Measurements from ENCODE around the gene RIN3. TPM values are rescaled to one million over a fixed set of nuclear protein-coding genes. Genes with fewer than 3 reads are reported as not detected.

The RIN3 gene
- total and polyA plus RNA-seq, 10 of the 15 experiments (the other 5 are each of a cell fraction or from before 2014, with no cell fraction given), result 0.91 to 23.3 (median 6.3) TPM

DNA sequence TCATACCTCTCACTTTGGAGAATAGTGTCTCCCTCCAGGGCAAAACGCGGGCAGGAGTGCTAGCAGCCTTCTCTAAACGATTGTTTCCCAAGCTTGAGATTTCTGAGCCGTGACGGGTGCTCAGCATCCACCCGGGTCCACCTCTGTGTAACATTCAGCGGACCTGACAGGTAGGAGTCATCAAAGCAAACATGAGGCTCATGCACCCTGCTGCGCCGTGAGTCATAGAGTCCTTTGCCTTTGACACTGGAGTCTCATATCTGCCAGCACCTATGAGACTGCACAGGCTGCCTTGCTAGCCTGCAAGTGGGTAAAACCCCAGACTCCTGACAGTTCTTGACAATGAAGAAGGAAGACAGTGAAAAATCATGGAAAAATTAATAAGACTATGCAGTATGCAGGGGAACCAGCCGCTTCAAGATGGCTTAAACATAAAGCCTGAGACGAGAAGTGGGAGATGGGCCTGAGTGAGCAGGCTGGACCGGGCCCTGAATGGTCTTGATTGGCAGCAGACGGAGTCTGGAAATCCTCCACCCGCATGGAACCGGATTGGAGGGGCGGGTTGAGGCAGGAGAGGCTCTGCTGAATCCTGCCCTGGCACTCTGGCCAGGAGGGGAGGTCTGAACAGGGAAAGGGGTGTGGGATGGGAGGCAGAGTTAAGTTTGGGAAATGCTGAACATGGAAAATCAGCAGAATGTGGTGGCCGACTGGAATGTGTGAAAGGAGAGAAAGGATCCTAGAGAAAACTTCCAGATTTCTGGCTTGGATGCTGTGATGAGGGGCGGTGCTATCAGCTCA, 180.6 kb downstream of the RIN3 start (continued):
- TF ChIP-seq, protein P1, sequence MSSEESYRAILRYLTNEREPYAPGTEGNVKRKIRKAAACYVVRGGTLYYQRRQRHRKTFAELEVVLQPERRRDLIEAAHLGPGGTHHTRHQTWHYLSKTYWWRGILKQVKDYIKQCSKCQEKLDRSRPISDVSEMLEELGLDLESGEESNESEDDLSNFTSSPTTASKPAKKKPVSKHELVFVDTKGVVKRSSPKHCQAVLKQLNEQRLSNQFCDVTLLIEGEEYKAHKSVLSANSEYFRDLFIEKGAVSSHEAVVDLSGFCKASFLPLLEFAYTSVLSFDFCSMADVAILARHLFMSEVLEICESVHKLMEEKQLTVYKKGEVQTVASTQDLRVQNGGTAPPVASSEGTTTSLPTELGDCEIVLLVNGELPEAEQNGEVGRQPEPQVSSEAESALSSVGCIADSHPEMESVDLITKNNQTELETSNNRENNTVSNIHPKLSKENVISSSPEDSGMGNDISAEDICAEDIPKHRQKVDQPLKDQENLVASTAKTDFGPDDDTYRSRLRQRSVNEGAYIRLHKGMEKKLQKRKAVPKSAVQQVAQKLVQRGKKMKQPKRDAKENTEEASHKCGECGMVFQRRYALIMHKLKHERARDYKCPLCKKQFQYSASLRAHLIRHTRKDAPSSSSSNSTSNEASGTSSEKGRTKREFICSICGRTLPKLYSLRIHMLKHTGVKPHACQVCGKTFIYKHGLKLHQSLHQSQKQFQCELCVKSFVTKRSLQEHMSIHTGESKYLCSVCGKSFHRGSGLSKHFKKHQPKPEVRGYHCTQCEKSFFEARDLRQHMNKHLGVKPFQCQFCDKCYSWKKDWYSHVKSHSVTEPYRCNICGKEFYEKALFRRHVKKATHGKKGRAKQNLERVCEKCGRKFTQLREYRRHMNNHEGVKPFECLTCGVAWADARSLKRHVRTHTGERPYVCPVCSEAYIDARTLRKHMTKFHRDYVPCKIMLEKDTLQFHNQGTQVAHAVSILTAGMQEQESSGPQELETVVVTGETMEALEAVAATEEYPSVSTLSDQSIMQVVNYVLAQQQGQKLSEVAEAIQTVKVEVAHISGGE (CRISPR knock-in tag; IDR thresholded peaks at IDR 0.05), result no peak
- no peak for TF ChIP-seq JUND (IDR thresholded peaks at IDR 0.05; ENCODE audit: low read depth, low read length)
- TF ChIP-seq SREBF1 (IDR thresholded peaks at IDR 0.05; ENCODE audit: low read length), result no peak
- TF ChIP-seq, protein P2, sequence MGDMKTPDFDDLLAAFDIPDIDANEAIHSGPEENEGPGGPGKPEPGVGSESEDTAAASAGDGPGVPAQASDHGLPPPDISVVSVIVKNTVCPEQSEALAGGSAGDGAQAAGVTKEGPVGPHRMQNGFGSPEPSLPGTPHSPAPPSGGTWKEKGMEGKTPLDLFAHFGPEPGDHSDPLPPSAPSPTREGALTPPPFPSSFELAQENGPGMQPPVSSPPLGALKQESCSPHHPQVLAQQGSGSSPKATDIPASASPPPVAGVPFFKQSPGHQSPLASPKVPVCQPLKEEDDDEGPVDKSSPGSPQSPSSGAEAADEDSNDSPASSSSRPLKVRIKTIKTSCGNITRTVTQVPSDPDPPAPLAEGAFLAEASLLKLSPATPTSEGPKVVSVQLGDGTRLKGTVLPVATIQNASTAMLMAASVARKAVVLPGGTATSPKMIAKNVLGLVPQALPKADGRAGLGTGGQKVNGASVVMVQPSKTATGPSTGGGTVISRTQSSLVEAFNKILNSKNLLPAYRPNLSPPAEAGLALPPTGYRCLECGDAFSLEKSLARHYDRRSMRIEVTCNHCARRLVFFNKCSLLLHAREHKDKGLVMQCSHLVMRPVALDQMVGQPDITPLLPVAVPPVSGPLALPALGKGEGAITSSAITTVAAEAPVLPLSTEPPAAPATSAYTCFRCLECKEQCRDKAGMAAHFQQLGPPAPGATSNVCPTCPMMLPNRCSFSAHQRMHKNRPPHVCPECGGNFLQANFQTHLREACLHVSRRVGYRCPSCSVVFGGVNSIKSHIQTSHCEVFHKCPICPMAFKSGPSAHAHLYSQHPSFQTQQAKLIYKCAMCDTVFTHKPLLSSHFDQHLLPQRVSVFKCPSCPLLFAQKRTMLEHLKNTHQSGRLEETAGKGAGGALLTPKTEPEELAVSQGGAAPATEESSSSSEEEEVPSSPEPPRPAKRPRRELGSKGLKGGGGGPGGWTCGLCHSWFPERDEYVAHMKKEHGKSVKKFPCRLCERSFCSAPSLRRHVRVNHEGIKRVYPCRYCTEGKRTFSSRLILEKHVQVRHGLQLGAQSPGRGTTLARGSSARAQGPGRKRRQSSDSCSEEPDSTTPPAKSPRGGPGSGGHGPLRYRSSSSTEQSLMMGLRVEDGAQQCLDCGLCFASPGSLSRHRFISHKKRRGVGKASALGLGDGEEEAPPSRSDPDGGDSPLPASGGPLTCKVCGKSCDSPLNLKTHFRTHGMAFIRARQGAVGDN (IDR thresholded peaks at IDR 0.05), result no peak
- no peak for TF ChIP-seq MTA2 (IDR thresholded peaks at IDR 0.05; ENCODE audit: low read depth)
